Liver (tissue), 9 donors: ENCODE results near the gene THAP8. TPM values are rescaled to one million over a fixed set of nuclear protein-coding genes. Genes with fewer than 3 reads are reported as not detected.

Source experiments
- DNase-seq: peaks from one replicate; pipeline ENCODE4 v3.0.0-alpha.2; 2017; ENCODE audit warnings: low spot score
- H3K27ac ChIP-seq, 2 donors: one replicate each; pipeline ENCODE4 v1.7.0; 2013; ENCODE audit warnings: inconsistent platforms in 2 of 2, low read length in 2 of 2, control low read depth in 1 of 2, low read depth in 1 of 2, mild to moderate bottlenecking in 1 of 2
- H3K27me3 ChIP-seq, 4 donors: one replicate each; pipeline versions ENCODE4 v1.6.1 to v1.7.0; 2013; ENCODE audit warnings: low read length in 3 of 4, inconsistent platforms in 1 of 4, mild to moderate bottlenecking in 1 of 4, moderate library complexity in 1 of 4; ENCODE audit not compliant: control insufficient read depth in 4 of 4, insufficient read depth in 4 of 4
- H3K36me3 ChIP-seq, 4 donors: one replicate each; pipeline versions ENCODE4 v1.6.1 to v1.7.0; 2013; ENCODE audit warnings: low read length in 3 of 4, mild to moderate bottlenecking in 3 of 4, low read depth in 1 of 4, moderate library complexity in 1 of 4; ENCODE audit not compliant: control insufficient read depth in 4 of 4, insufficient read depth in 3 of 4
- H3K4me1 ChIP-seq, 4 donors: one replicate each; pipeline versions ENCODE4 v1.6.1 to v1.7.0; 2013; ENCODE audit warnings: low read length in 3 of 4, mild to moderate bottlenecking in 3 of 4, moderate library complexity in 1 of 4; ENCODE audit not compliant: control insufficient read depth in 4 of 4, insufficient read depth in 4 of 4
- H3K4me3 ChIP-seq, 3 donors: one replicate each; pipeline versions ENCODE4 v1.6.1 to v1.7.0; 2013; ENCODE audit warnings: low read length in 3 of 3, control low read depth in 1 of 3, low read depth in 1 of 3, mild to moderate bottlenecking in 1 of 3
- H3K9ac ChIP-seq, 2 donors: one replicate each; pipeline ENCODE4 v1.7.0; 2013; ENCODE audit warnings: low read length in 2 of 2, mild to moderate bottlenecking in 2 of 2, moderate library complexity in 2 of 2, control low read depth in 1 of 2, low read depth in 1 of 2
- H3K9me3 ChIP-seq, 4 donors: one replicate each; pipeline versions ENCODE4 v1.6.1 to v1.7.0; 2013; ENCODE audit warnings: low read length in 3 of 4; ENCODE audit not compliant: control insufficient read depth in 4 of 4
- ATF3 ChIP-seq: IDR thresholded peaks from 2 replicates; pipeline ENCODE4 v1.6.1; 2016; ENCODE audit warnings: antibody characterized with exemption
- CTCF ChIP-seq: fragments of 150-350 bp; IDR thresholded peaks from 2 replicates; pipeline ENCODE4 v1.5.1; 2017; ENCODE audit warnings: improper control_type of control experiment, low read depth, low read length; ENCODE audit not compliant: missing input control
- EGR1 ChIP-seq, 2 donors: IDR thresholded peaks; 2 replicates each; pipeline ENCODE4 v1.6.1; 2016 to 2018; ENCODE audit warnings: antibody characterized with exemption in 2 of 2, low read depth in 2 of 2
- FOXA1 ChIP-seq: IDR thresholded peaks from 2 replicates; pipeline ENCODE4 v1.6.1; 2016; ENCODE audit warnings: antibody characterized with exemption
- FOXA2 ChIP-seq: IDR thresholded peaks from 2 replicates; pipeline ENCODE4 v1.6.1; 2016; ENCODE audit warnings: antibody characterized with exemption
- GABPA ChIP-seq, 2 donors: IDR thresholded peaks in 1 of 2; conservative IDR thresholded peaks in 1 of 2; 2 replicates each; pipeline ENCODE4 v1.6.1; 2016; ENCODE audit warnings: antibody characterized with exemption in 2 of 2, mild to moderate bottlenecking in 1 of 2, moderate library complexity in 1 of 2
- JUND ChIP-seq, 2 donors: IDR thresholded peaks; 2 replicates each; pipeline ENCODE4 v1.6.1; 2016; ENCODE audit warnings: antibody characterized with exemption in 2 of 2
- NR2F2 ChIP-seq: IDR thresholded peaks from 2 replicates; pipeline ENCODE4 v1.6.1; 2016; ENCODE audit warnings: antibody characterized with exemption
- RAD21 ChIP-seq, 2 donors: IDR thresholded peaks; 2 replicates each; pipeline ENCODE4 v1.6.1; 2016; ENCODE audit warnings: antibody characterized with exemption in 2 of 2, mild to moderate bottlenecking in 2 of 2
- RXRA ChIP-seq, 2 donors: IDR thresholded peaks; 2 replicates each; pipeline ENCODE4 v1.6.1; 2017 to 2018; ENCODE audit warnings: antibody characterized with exemption in 2 of 2, mild to moderate bottlenecking in 1 of 2
- SP1 ChIP-seq: IDR thresholded peaks from 2 replicates; pipeline ENCODE4 v1.6.1; 2018; ENCODE audit warnings: antibody characterized with exemption, mild to moderate bottlenecking
- TAF1 ChIP-seq: conservative IDR thresholded peaks from 2 replicates; pipeline ENCODE4 v1.6.1; 2016; ENCODE audit warnings: antibody characterized with exemption, mild to moderate bottlenecking
- YY1 ChIP-seq: IDR thresholded peaks from 2 replicates; pipeline ENCODE4 v1.6.1; 2016; ENCODE audit warnings: antibody characterized with exemption, mild to moderate bottlenecking
- ZBTB33 ChIP-seq: IDR thresholded peaks from 2 replicates; pipeline ENCODE4 v1.6.1; 2016; ENCODE audit warnings: antibody characterized with exemption
- WGBS: extraction: QIAGEN DNeasy Blood & Tissue Kit; methylation state at CpG from one replicate; pipeline ENCODE4 v1.1.7; 2013; 5-methylcytosine and 5-hydroxymethylcytosine counted together
- polyA plus RNA-seq, 2 donors: library from polyadenylated mRNA; stranded (reverse) in 1 of 2; unstranded in 1 of 2; fragments of 200-250 nt in 1 of 2; fragments of >200 nt in 1 of 2; fragmentation: Nextera tagmentation in 1 of 2; extraction: Ambion mirVana in 1 of 2; gene quantifications; one replicate each; pipeline versions ENCODE4 v1.2.1 to v1.2.3, GENCODE V29; 2013 to 2015
- total RNA-seq, 2 donors: library from RNA; depleted of rRNA; stranded (reverse); fragments of >200 nt; gene quantifications; one replicate each; pipeline ENCODE4 v1.2.3, GENCODE V29; 2014
- donor health status: healthy.
- donor health status: healthy.
- donor health status: healthy.
- donor health status: healthy.
- donor health status: healthy.

Gene THAP8
- total and polyA plus RNA-seq, 4 donors = 1.8 to 4.4 (median 3.3) TPM

GRCh38 chr19:36054733-36055686 is 925 bp upstream of the THAP8 start, which contains the start of gene WDR62:
WDR62 (plus strand) TSS chr19:36054897; CDS start chr19:36054972, 75 bp downstream.
- Histone ChIP-seq H3K36me3 (no peaks in the 10 kb centered on the region), H3K9me3 (no peaks in the 10 kb centered on the region), H3K27me3 (no peaks in the 10 kb centered on the region), H3K27ac (peak within 1 kb of the TSS; percentile 84 to 96), H3K9ac (peak within 1 kb of the TSS; percentile 30 to 57), H3K4me1 (peaks cover 3 to 29% (median 22%) of the 10 kb centered on the region in 4 donors), H3K4me3 (peak within 1 kb of the TSS; percentile 44 to 75 (median 73))
- 3% methylated on average over 76 of the region's 76 CpGs for WGBS
- no peak for TF ChIP-seq GABPA (IDR thresholded peaks at IDR 0.05 in 1 of 2, conservative IDR thresholded peaks at IDR 0.05 in 1 of 2)
- peak; percentile 80 for TF ChIP-seq SP1
- peak; percentile 96 for DNase-seq

- H3K27ac ChIP-seq = no peak overlapping the region
- TF ChIP-seq RXRA (IDR thresholded peaks at IDR 0.05) (no peak), ZBTB33 (no peak), ATF3 (no peak), JUND (IDR thresholded peaks at IDR 0.05) (no peak), TAF1 (no peak), GABPA (IDR thresholded peaks at IDR 0.05 in 1 of 2, conservative IDR thresholded peaks at IDR 0.05 in 1 of 2) (no peak), FOXA1 (no peak), FOXA2 (no peak), YY1 (no peak)
- H3K4me1 ChIP-seq = peaks cover 3 to 12% (median 9%) of the 10 kb centered on the region in 4 donors
- H3K4me3 ChIP-seq = no peak overlapping the region
- no peak overlapping the region for H3K9ac ChIP-seq
- no peak for DNase-seq
- H3K36me3 ChIP-seq = no peaks in the 10 kb centered on the region
- 95% methylated on average over 4 of the region's 4 CpGs for WGBS
- no peaks in the 10 kb centered on the region for H3K9me3 ChIP-seq
- no peaks in the 10 kb centered on the region for H3K27me3 ChIP-seq
These were observed 2.4 kb downstream of the THAP8 start for GRCh38 chr19:36051637-36052036.

- no peak for TF ChIP-seq EGR1 (IDR thresholded peaks at IDR 0.05; ENCODE audit: low read depth in 2 of 2)
- TF ChIP-seq RAD21 (IDR thresholded peaks at IDR 0.05) = peak in 1 of 2 donors; percentile 12
- TF ChIP-seq TAF1 = no peak
- TF ChIP-seq NR2F2 = no peak
- TF ChIP-seq CTCF = no peak
- WGBS = 83% methylated on average over 3 of the region's 3 CpGs
- Histone ChIP-seq H3K4me3 (no peak overlapping the region), H3K36me3 (no peaks in the 10 kb centered on the region), H3K27ac (no peak overlapping the region), H3K9me3 (no peaks in the 10 kb centered on the region), H3K9ac (no peak overlapping the region), H3K4me1 (peaks cover 3 to 12% (median 9%) of the 10 kb centered on the region in 4 donors), H3K27me3 (no peaks in the 10 kb centered on the region)
- DNase-seq = no peak
These were observed 2.8 kb downstream of the THAP8 start for GRCh38 chr19:36051236-36051635.
